Bronchial epithelial cell (primary cell): Measurements from ENCODE around the gene SNRNP70. TPM values are rescaled to one million over a fixed set of nuclear protein-coding genes. Genes with fewer than 3 reads are reported as not detected.

Source experiments
- DNase-seq: peaks from one replicate; pipeline ENCODE4 v3.0.0-alpha.2; 2010; ENCODE audit warnings: low read depth
- FAIRE-seq: peaks from 2 replicates; lab custom pipeline; 2011; peaks lifted over from hg19 to GRCh38; lab: Jason Lieb, UNC
- H3K27me3 ChIP-seq: 2 replicates; pipeline ENCODE4 v1.5.1; 2011; ENCODE audit warnings: low read length; ENCODE audit not compliant: control insufficient read depth, insufficient read depth
- H3K36me3 ChIP-seq: 2 replicates; pipeline ENCODE4 v1.5.1; 2011; ENCODE audit warnings: low read length; ENCODE audit not compliant: control insufficient read depth, insufficient read depth
- H3K4me3 ChIP-seq: 2 replicates; pipeline ENCODE4 v1.5.1; 2011; ENCODE audit warnings: mild to moderate bottlenecking, low read depth, low read length, control low read depth
- total RNA-seq: library from RNA; depleted of rRNA; stranded (reverse); fragments of >200 nt; gene quantifications from 2 replicates; pipeline ENCODE4 v1.2.1, GENCODE V29; 2014
- TF ChIP-seq, protein P1 (sequence below): IDR thresholded peaks from 2 replicates; pipeline ENCODE4 v1.5.1; 2011; ENCODE audit warnings: mild to moderate bottlenecking, moderate library complexity, low read length, control low read depth, inconsistent platforms; ENCODE audit not compliant: insufficient read depth, severe bottlenecking

The SNRNP70 gene
- total RNA-seq, 1 donor from 2014 or later, result 74.5 TPM

DNA sequence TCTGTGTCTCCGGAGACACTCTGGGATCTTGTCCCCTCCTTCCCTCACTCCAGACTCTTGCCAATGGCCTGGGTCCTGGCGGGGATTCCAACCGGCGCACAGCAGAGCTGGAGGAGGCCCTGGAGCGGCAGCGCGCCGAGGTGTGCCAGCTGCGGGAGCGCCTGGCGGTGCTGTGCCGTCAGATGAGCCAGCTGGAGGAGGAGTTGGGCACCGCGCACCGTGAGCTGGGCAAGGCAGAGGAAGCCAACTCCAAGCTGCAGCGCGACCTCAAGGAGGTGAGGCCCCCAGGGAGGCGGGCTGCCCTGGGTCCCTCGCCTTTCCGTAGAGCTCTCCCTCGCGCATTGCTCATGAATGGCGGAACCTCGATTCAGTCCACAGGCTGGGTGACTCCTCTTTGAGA lies 45.1 kb downstream of the SNRNP70 start:
- H3K36me3 ChIP-seq, result no peaks in the 10 kb centered on the region
- TF ChIP-seq, protein P1, sequence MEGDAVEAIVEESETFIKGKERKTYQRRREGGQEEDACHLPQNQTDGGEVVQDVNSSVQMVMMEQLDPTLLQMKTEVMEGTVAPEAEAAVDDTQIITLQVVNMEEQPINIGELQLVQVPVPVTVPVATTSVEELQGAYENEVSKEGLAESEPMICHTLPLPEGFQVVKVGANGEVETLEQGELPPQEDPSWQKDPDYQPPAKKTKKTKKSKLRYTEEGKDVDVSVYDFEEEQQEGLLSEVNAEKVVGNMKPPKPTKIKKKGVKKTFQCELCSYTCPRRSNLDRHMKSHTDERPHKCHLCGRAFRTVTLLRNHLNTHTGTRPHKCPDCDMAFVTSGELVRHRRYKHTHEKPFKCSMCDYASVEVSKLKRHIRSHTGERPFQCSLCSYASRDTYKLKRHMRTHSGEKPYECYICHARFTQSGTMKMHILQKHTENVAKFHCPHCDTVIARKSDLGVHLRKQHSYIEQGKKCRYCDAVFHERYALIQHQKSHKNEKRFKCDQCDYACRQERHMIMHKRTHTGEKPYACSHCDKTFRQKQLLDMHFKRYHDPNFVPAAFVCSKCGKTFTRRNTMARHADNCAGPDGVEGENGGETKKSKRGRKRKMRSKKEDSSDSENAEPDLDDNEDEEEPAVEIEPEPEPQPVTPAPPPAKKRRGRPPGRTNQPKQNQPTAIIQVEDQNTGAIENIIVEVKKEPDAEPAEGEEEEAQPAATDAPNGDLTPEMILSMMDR, result no peak
- no peak overlapping the region for H3K4me3 ChIP-seq
- DNase-seq (no peak), FAIRE-seq (no peak)
- H3K27me3 ChIP-seq, result no peaks in the 10 kb centered on the region

DNA sequence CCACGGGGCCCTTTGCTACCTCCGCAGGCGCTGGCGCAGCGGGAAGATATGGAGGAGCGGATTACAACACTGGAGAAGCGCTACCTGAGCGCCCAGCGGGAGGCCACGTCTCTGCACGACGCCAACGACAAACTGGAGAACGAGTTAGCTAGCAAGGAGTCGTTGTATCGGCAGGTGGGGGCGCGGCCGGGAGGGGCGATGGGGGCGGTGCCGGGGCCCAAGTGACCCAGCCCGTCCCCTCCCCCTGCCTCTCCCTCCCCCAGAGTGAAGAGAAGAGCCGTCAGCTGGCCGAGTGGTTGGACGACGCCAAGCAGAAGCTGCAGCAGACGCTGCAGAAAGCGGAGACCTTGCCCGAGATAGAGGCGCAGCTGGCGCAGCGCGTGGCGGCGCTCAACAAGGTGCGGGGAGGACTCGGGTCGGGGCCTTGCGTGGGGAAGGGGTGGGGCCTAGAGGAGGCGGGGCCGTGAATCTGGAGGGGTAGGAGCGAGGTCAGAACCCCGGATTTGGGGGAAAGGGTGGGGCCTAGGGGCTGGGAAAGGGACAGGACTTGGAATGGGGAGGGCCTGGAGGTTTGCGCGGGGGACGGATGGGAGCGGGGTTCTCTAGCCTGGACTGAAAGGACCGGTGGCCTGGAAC lies 47.8 kb downstream of the SNRNP70 start:
- TF ChIP-seq, protein P1, result no peak
- Histone ChIP-seq H3K27me3 (no peaks in the 10 kb centered on the region), H3K36me3 (no peaks in the 10 kb centered on the region), H3K4me3 (peak overlapping the region; percentile 32)
- DNase-seq (no peak), FAIRE-seq (no peak)

DNA sequence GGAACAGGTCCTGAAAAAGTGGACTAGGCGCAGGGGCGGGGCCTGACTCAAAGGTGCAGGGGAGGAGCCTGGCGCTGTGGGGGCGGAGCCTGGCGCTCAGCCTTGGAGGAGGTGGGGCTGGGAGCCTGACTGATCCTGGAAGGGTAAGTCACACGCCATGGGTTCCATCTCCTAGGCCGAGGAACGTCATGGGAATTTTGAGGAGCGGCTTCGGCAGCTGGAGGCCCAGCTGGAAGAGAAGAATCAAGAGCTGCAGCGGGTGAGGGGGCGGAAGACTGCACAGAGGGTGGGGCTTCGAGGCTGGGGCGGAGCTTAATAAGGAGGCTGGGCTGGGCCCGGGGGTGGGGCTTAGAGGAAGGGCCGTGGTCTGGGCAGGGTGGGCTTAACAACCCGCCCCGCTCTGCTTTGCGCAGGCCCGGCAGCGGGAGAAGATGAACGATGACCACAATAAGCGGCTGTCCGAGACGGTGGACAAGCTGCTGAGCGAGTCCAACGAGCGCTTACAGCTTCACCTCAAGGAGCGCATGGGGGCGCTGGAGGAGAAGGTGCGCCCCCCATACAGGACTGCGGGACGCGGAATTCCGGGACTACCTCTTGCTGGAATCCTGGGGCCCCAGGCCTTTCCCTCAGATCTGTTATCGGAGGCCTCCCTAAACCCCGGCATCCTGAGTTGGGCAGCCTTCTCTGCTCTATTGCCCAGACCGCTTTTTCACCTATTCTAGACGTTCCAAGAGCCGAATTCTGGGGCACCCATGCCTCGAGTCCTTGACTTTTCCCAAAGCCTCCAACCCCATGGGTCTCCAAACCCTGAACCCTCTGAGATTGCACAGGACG lies 48.6 kb downstream of the SNRNP70 start:
- H3K36me3 ChIP-seq, result no peaks in the 10 kb centered on the region
- H3K27me3 ChIP-seq, result no peaks in the 10 kb centered on the region
- H3K4me3 ChIP-seq, result peak overlapping the region; percentile 32
- FAIRE-seq (no peak), DNase-seq (peak; percentile 75)
- TF ChIP-seq, protein P1, result peak; percentile 15

DNA sequence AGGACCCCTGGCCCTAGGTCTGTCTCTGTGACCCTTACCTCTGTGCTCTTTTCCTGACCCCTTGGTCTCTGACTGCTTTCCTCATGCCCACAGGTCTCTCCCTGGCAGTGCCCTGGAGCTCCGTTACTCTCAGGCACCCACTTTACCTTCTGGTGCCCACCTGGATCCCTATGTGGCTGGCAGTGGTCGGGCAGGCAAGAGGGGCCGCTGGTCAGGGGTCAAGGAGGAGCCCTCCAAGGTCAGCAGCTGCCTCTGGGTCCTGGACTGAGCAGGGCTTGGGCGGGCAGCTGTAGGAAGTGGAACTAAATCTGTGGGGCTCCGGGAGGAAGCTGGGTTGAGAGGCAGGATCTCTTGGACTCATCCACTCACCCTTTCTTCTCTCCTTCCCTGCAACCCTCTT lies 50.4 kb downstream of the SNRNP70 start:
- FAIRE-seq (no peak), DNase-seq (no peak)
- TF ChIP-seq, protein P1, result no peak
- Histone ChIP-seq H3K27me3 (no peaks in the 10 kb centered on the region), H3K36me3 (no peaks in the 10 kb centered on the region), H3K4me3 (no peak overlapping the region)

DNA sequence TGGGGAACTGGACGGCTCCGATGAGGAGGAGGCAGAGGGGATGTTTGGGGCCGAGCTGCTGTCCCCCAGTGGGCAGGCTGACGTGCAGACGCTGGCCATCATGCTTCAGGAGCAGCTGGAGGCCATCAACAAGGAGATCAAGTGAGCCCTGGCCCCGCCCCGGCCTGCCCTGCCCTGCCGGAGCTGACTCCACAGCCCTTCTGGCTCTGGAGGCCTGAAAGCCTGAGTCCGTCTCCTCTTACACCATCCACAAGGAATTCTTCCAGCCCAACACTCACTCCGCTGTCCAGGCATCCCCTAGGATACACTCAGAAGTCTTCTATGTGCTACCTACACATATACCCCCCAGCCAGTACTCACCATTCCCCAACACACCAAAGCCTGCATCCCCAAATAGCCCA lies 51.5 kb downstream of the SNRNP70 start:
- TF ChIP-seq, protein P1, result no peak
- Histone ChIP-seq H3K4me3 (no peak overlapping the region), H3K36me3 (no peaks in the 10 kb centered on the region), H3K27me3 (no peaks in the 10 kb centered on the region)
- FAIRE-seq, result no peak
- no peak for DNase-seq
